OCI-LY1 (cell line): ENCODE data around the gene ABHD17A.

ENCODE experiments used
- H2AFZ ChIP-seq: fragments of 200-600 bp; sonication (generic), shearing (Covaris generic); 2 replicates; pipeline ENCODE4 v1.6.0; 2014; ENCODE audit warnings: antibody characterized with exemption, mild to moderate bottlenecking, low read length
- H3F3A ChIP-seq: fragments of 200-600 bp; sonication (generic), shearing (Covaris generic); 2 replicates; pipeline ENCODE4 v1.6.0; 2014; ENCODE audit warnings: mild to moderate bottlenecking, antibody characterized with exemption, low read length, moderate library complexity; ENCODE audit not compliant: insufficient read depth
- H3K27ac ChIP-seq: fragments of 200-600 bp; sonication (generic); 2 replicates; pipeline ENCODE4 v1.5.1; 2014; ENCODE audit warnings: low read length, mixed run types, mild to moderate bottlenecking, low read depth; ENCODE audit not compliant: poor library complexity, severe bottlenecking
- H3K27me3 ChIP-seq: fragments of 200-600 bp; sonication (generic); 2 replicates; pipeline ENCODE4 v1.6.0; 2014; ENCODE audit warnings: antibody characterized with exemption, mild to moderate bottlenecking, low read length, moderate library complexity; ENCODE audit not compliant: insufficient read depth
- H3K36me3 ChIP-seq: fragments of 200-600 bp; sonication (generic); 2 replicates; pipeline ENCODE4 v1.6.1; 2014; ENCODE audit warnings: mild to moderate bottlenecking, antibody characterized with exemption, low read length, moderate library complexity, mixed read lengths; ENCODE audit not compliant: insufficient read depth
- H3K4me1 ChIP-seq: fragments of 200-600 bp; sonication (generic); 2 replicates; pipeline ENCODE4 v1.5.1; 2014; ENCODE audit warnings: mild to moderate bottlenecking, low read length, moderate library complexity; ENCODE audit not compliant: insufficient read depth, severe bottlenecking
- H3K4me2 ChIP-seq: fragments of 200-600 bp; sonication (generic), shearing (Covaris generic); 2 replicates; pipeline ENCODE4 v1.6.1; 2014; ENCODE audit warnings: low read length
- H3K4me3 ChIP-seq: fragments of 200-600 bp; sonication (generic); 2 replicates; pipeline ENCODE4 v1.5.1; 2014; ENCODE audit warnings: low read length, low read depth, mild to moderate bottlenecking, mixed read lengths; ENCODE audit not compliant: poor library complexity, severe bottlenecking
- H3K79me2 ChIP-seq: fragments of 200-600 bp; shearing (Covaris generic); 2 replicates; pipeline ENCODE4 v1.6.1; 2016; ENCODE audit warnings: mixed run types, low read length, mixed read lengths; ENCODE audit not compliant: insufficient read depth
- H3K9ac ChIP-seq: fragments of 200-600 bp; sonication (generic), shearing (Covaris generic); 2 replicates; pipeline ENCODE4 v1.6.1; 2014; ENCODE audit warnings: mild to moderate bottlenecking, low read length, mixed read lengths
- H3K9me2 ChIP-seq: fragments of 200-600 bp; sonication (generic), shearing (Covaris generic); 2 replicates; pipeline ENCODE4 v1.6.1; 2014; ENCODE audit warnings: low read depth, mild to moderate bottlenecking, low read length, mixed read lengths
- H3K9me3 ChIP-seq: fragments of 200-600 bp; shearing (Covaris generic); 2 replicates; pipeline ENCODE4 v1.6.1; 2014; ENCODE audit warnings: low read length, mixed read lengths
- H4K20me1 ChIP-seq: fragments of 200-600 bp; sonication (generic), shearing (Covaris generic); 2 replicates; pipeline ENCODE4 v1.6.0; 2016; ENCODE audit warnings: mild to moderate bottlenecking, low read length; ENCODE audit not compliant: insufficient read depth
- EZH2 ChIP-seq: fragments of 200-600 bp; sonication (generic), shearing (Covaris generic); IDR thresholded peaks from 2 replicates; pipeline ENCODE4 v1.8.0; 2017; ENCODE audit warnings: borderline replicate concordance, mixed run types, mild to moderate bottlenecking, antibody characterized with exemption, low read length, moderate library complexity, mixed read lengths
- TF ChIP-seq, protein P1 (sequence below): fragments of 200-600 bp; sonication (generic), shearing (Covaris generic); IDR thresholded peaks from 2 replicates; pipeline ENCODE4 v1.5.1; 2017; ENCODE audit warnings: mild to moderate bottlenecking, antibody characterized with exemption, low read length, moderate library complexity, mixed read lengths

The ABHD17A gene

DNA sequence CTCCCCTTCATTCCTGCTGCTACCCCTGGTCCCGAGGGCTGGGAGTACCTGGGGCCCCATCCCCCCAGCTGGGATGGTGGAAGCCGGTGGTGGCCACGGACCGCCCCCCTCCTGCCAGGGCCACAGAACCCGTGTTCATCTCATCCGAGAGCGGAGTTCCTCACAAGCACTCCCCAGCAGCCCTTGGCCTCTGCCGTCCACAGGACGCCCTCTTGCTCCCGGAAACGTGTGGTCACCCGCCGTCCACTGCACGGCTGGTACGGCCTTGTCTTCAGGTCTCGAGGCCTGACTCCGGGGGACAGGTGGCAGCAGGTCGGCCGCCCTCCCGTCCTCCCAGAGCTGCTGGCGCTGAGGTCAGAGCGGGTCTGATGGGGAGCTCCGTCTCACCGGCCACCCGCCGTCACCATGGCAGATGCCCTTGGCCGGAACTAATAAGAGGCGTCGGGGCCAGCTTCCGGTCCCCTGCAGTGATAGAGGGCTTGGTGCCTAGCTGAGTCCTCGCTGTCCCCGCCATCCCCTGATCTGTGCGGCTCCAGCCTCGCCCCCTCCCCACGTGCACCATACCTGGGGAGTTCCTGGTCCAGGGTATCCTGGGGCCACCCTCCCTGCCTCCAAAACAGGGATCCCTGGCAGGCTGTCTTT is 39.1 kb upstream of the ABHD17A start:
- Histone ChIP-seq H3K4me1 (peaks cover 19% of the 10 kb centered on the region), H3K36me3 (peaks cover 43% of the 10 kb centered on the region), H3K27ac (peak overlapping the region; percentile 87), H3K9ac (no peak overlapping the region), H3F3A (0 out of 2 replicates have a peak, but pooled peaks cover 3% of the 10 kb centered on the region), H3K4me3 (no peak overlapping the region), H4K20me1 (no peaks in the 10 kb centered on the region), H3K27me3 (no peaks in the 10 kb centered on the region), H2AFZ (no peak overlapping the region), H3K9me3 (no peaks in the 10 kb centered on the region), H3K4me2 (no peak overlapping the region), H3K9me2 (no peaks in the 10 kb centered on the region), H3K79me2 (no peaks in the 10 kb centered on the region)
- no peak for TF ChIP-seq EZH2
- TF ChIP-seq, protein P1, sequence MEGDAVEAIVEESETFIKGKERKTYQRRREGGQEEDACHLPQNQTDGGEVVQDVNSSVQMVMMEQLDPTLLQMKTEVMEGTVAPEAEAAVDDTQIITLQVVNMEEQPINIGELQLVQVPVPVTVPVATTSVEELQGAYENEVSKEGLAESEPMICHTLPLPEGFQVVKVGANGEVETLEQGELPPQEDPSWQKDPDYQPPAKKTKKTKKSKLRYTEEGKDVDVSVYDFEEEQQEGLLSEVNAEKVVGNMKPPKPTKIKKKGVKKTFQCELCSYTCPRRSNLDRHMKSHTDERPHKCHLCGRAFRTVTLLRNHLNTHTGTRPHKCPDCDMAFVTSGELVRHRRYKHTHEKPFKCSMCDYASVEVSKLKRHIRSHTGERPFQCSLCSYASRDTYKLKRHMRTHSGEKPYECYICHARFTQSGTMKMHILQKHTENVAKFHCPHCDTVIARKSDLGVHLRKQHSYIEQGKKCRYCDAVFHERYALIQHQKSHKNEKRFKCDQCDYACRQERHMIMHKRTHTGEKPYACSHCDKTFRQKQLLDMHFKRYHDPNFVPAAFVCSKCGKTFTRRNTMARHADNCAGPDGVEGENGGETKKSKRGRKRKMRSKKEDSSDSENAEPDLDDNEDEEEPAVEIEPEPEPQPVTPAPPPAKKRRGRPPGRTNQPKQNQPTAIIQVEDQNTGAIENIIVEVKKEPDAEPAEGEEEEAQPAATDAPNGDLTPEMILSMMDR, result no peak

DNA sequence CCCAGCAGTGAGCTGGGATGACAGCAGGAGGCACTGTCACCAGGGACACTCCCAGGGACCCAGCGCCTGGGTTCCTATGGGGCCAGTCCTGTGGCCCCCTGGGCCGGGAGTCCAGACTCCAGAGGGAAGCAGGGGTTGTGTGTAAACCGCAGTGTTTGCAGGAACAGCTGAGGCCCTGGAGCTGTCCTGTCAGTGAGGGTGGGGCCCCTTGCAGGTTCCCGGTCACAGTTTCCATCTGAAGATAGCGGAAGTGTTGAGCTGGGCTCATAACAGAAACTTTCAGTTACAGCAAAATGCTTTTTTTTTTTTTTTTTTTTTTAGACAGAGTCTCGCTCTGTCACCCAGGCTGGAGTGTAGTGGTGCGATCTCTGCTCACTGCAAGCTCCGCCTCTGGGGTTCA is 38.0 kb upstream of the ABHD17A start:
- Histone ChIP-seq H3F3A (0 out of 2 replicates have a peak, but pooled peaks cover 3% of the 10 kb centered on the region), H3K4me3 (no peak overlapping the region), H3K9me2 (no peaks in the 10 kb centered on the region), H3K27ac (peak overlapping the region; percentile 87), H3K27me3 (no peaks in the 10 kb centered on the region), H2AFZ (no peak overlapping the region), H3K36me3 (peaks cover 51% of the 10 kb centered on the region), H3K4me1 (peaks cover 13% of the 10 kb centered on the region), H3K9me3 (no peaks in the 10 kb centered on the region), H3K4me2 (peak overlapping the region; percentile 34; the same call in 1 of the 2 replicates), H3K79me2 (no peaks in the 10 kb centered on the region), H3K9ac (no peak overlapping the region), H4K20me1 (no peaks in the 10 kb centered on the region)
- TF ChIP-seq, protein P1, result peak; percentile 29; the same call in 1 of the 2 replicates
- no peak for TF ChIP-seq EZH2

DNA sequence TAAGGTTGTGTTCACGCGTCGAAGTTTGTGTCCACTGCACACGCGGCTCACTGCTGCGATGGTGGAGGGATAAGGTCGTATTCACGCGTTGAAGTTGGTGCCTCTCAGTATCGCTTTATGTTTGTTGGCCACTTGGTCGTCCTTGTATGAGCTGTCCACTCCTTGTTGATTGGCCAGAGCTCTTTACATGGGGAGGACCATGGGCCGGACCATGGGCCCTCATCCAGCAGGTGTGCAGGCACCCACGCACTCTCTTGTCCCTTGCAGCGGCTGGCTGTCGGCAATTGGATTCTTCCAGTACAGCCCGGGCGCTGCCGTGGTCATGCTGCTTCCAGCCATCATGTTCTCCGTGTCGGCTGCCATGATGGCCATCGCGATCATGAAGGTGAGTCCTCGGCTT is 37.5 kb upstream of the ABHD17A start:
- Histone ChIP-seq H3F3A (no peaks in the 10 kb centered on the region), H3K9ac (no peak overlapping the region), H3K4me3 (no peak overlapping the region), H3K4me1 (peaks cover 13% of the 10 kb centered on the region), H3K9me3 (no peaks in the 10 kb centered on the region), H3K27ac (peak overlapping the region; percentile 87), H3K4me2 (peak overlapping the region; percentile 34; the same call in 1 of the 2 replicates), H3K27me3 (no peaks in the 10 kb centered on the region), H3K36me3 (peaks cover 56% of the 10 kb centered on the region), H4K20me1 (no peaks in the 10 kb centered on the region), H3K79me2 (no peaks in the 10 kb centered on the region), H2AFZ (no peak overlapping the region), H3K9me2 (no peaks in the 10 kb centered on the region)
- TF ChIP-seq EZH2, result no peak
- TF ChIP-seq, protein P1, result no peak
